Kidney (tissue), 2 donors: ENCODE results near the gene SNX17. TPM values are rescaled to one million over a fixed set of nuclear protein-coding genes. Genes with fewer than 3 reads are reported as not detected.

Experiments
- polyA plus RNA-seq: library from polyadenylated mRNA; stranded (reverse); fragments of 350-450 nt; fragmentation: Illumina TruSeq; extraction: RNeasy Lipid Tissue Mini Kit (QIAGEN cat#74804); gene quantifications from one replicate; pipeline ENCODE4 v1.2.3, GENCODE V29; 2014; ENCODE audit warnings: low read depth, low replicate concordance; ENCODE audit not compliant: insufficient read depth
- total RNA-seq: library from RNA; stranded (reverse); fragmentation: NEBNext Ultra II Directional; extraction: Animal tissue kit (Norgen Biotek cat#: 25700); gene quantifications from one replicate; pipeline ENCODE4 v1.2.1, GENCODE V29; 2021
- donor health status: DM: yes; HTN: yes; CAD: no.

The SNX17 gene
- total and polyA plus RNA-seq, 2 donors from 2014 or later, result 98.7 to 115 TPM

Other genes starting within 250 kb of the SNX17 start
- gene ABHD1, start 246.8 kb upstream of the SNX17 start, total RNA-seq, result 0.69 TPM
- gene ABHD1, start 246.8 kb upstream of the SNX17 start, polyA plus RNA-seq, result 2.9 TPM
- gene PREB, start 236.0 kb upstream of the SNX17 start, total RNA-seq, result 46.1 TPM
- 66.7 TPM for gene PREB, start 236.0 kb upstream of the SNX17 start, polyA plus RNA-seq
- gene PRR30, start 231.2 kb upstream of the SNX17 start, total RNA-seq, result not detected
- gene PRR30, start 231.2 kb upstream of the SNX17 start, polyA plus RNA-seq, result not detected
- 0.38 TPM for gene TCF23, start 221.6 kb upstream of the SNX17 start, total RNA-seq
- not detected for gene TCF23, start 221.6 kb upstream of the SNX17 start, polyA plus RNA-seq
- 119 TPM for gene ATRAID, start 158.6 kb upstream of the SNX17 start, total RNA-seq
- gene ATRAID, start 158.6 kb upstream of the SNX17 start, polyA plus RNA-seq, result 279 TPM
- 27.8 TPM for gene SLC5A6, start 158.3 kb upstream of the SNX17 start, total RNA-seq
- 10.8 TPM for gene SLC5A6, start 158.3 kb upstream of the SNX17 start, polyA plus RNA-seq
- gene CAD, start 153.2 kb upstream of the SNX17 start, total RNA-seq, result 43.4 TPM
- gene CAD, start 153.2 kb upstream of the SNX17 start, polyA plus RNA-seq, result 8.8 TPM
- 0.31 TPM for gene SLC30A3, start 107.6 kb upstream of the SNX17 start, total RNA-seq
- gene SLC30A3, start 107.6 kb upstream of the SNX17 start, polyA plus RNA-seq, result not detected
- not detected for gene DNAJC5G, start 95.2 kb upstream of the SNX17 start, total RNA-seq
- not detected for gene DNAJC5G, start 95.2 kb upstream of the SNX17 start, polyA plus RNA-seq
- 0.31 TPM for gene TRIM54, start 88.2 kb upstream of the SNX17 start, total RNA-seq
- gene TRIM54, start 88.2 kb upstream of the SNX17 start, polyA plus RNA-seq, result 2.1 TPM
- 1.4 TPM for gene UCN, start 62.2 kb upstream of the SNX17 start, total RNA-seq
- gene UCN, start 62.2 kb upstream of the SNX17 start, polyA plus RNA-seq, result 1.3 TPM
- 66.2 TPM for gene MPV17, start 47.5 kb upstream of the SNX17 start, total RNA-seq
- 120 TPM for gene MPV17, start 47.5 kb upstream of the SNX17 start, polyA plus RNA-seq
- gene GTF3C2, start 13.9 kb upstream of the SNX17 start, total RNA-seq, result 59.3 TPM
- 38.3 TPM for gene GTF3C2, start 13.9 kb upstream of the SNX17 start, polyA plus RNA-seq
- 35.8 TPM for gene EIF2B4, start 278 bp upstream of the SNX17 start, total RNA-seq
- 49.6 TPM for gene EIF2B4, start 278 bp upstream of the SNX17 start, polyA plus RNA-seq
- gene ZNF513, start 10.1 kb downstream of the SNX17 start, total RNA-seq, result 23.6 TPM
- 18.8 TPM for gene ZNF513, start 10.1 kb downstream of the SNX17 start, polyA plus RNA-seq
- 60.7 TPM for gene PPM1G, start 39.0 kb downstream of the SNX17 start, total RNA-seq
- 50.7 TPM for gene PPM1G, start 39.0 kb downstream of the SNX17 start, polyA plus RNA-seq
- gene NRBP1, start 58.0 kb downstream of the SNX17 start, total RNA-seq, result 69.5 TPM
- 56.5 TPM for gene NRBP1, start 58.0 kb downstream of the SNX17 start, polyA plus RNA-seq
- 32.1 TPM for gene KRTCAP3, start 71.8 kb downstream of the SNX17 start, total RNA-seq
- 17.2 TPM for gene KRTCAP3, start 71.8 kb downstream of the SNX17 start, polyA plus RNA-seq
- 40.3 TPM for gene IFT172, start 119.1 kb downstream of the SNX17 start, total RNA-seq
- gene IFT172, start 119.1 kb downstream of the SNX17 start, polyA plus RNA-seq, result 25.9 TPM
- gene FNDC4, start 124.6 kb downstream of the SNX17 start, total RNA-seq, result 18.0 TPM
- 8.5 TPM for gene FNDC4, start 124.6 kb downstream of the SNX17 start, polyA plus RNA-seq
- gene GCKR, start 126.2 kb downstream of the SNX17 start, total RNA-seq, result 2.2 TPM
- not detected for gene GCKR, start 126.2 kb downstream of the SNX17 start, polyA plus RNA-seq
- 40.6 TPM for gene ZNF512, start 212.4 kb downstream of the SNX17 start, total RNA-seq
- 15.1 TPM for gene ZNF512, start 212.4 kb downstream of the SNX17 start, polyA plus RNA-seq